ENCODE results near the gene CHORDC1.
"Not testable (repeated sequence)": the region's sequence is repeated elsewhere in the genome, so short reads cannot be mapped to it uniquely, and the experiment has no call there.

Gene CHORDC1

GRCh38 chr11:90204407-90204806 is 18.4 kb downstream of the CHORDC1 start:
- peaks cover 70% of the 10 kb centered on the region for H3K36me3 Mint-ChIP-seq (ENCODE audit: insufficient read depth)
- peak overlapping the region in 1 of 2 donors; percentile 35 for H3K27ac Mint-ChIP-seq
- peaks cover 3 to 19% of the 10 kb centered on the region in 2 donors for H3K4me1 Mint-ChIP-seq (ENCODE audit: low read depth in 2 of 2)
- H3K4me3 Mint-ChIP-seq, result no peak overlapping the region
- DNase-seq (no peak), ATAC-seq (replicated peaks) (no peak)
- H3K9me3 Mint-ChIP-seq, result no peaks in the 10 kb centered on the region
- no peaks in the 10 kb centered on the region for H3K27me3 Mint-ChIP-seq

GRCh38 chr11:90202342-90202741 is 20.5 kb downstream of the CHORDC1 start:
- Mint-ChIP-seq H3K36me3 (ENCODE audit: insufficient read depth) (peaks cover 64% of the 10 kb centered on the region), H3K4me3 (no peak overlapping the region), H3K27me3 (no peaks in the 10 kb centered on the region), H3K9me3 (no peaks in the 10 kb centered on the region), H3K27ac (peak overlapping the region in 1 of 2 donors; percentile 36), H3K4me1 (ENCODE audit: low read depth in 2 of 2) (peaks cover 3 to 9% of the 10 kb centered on the region in 2 donors)
- no peak for DNase-seq
- ATAC-seq (replicated peaks), result no peak

GRCh38 chr11:90197377-90197776 is 25.5 kb downstream of the CHORDC1 start:
- DNase-seq (no peak), ATAC-seq (replicated peaks) (no peak)
- H3K9me3 Mint-ChIP-seq, result no peaks in the 10 kb centered on the region
- peaks cover 0 to 9% of the 10 kb centered on the region in 2 donors for H3K4me1 Mint-ChIP-seq (ENCODE audit: low read depth in 2 of 2)
- peaks cover 28% of the 10 kb centered on the region for H3K36me3 Mint-ChIP-seq (ENCODE audit: insufficient read depth)
- no peak overlapping the region for H3K4me3 Mint-ChIP-seq
- H3K27me3 Mint-ChIP-seq, result no peaks in the 10 kb centered on the region
- H3K27ac Mint-ChIP-seq, result peak overlapping the region in 1 of 2 donors; percentile 8

GRCh38 chr11:90192869-90193582 is 29.8 kb downstream of the CHORDC1 start:
- H3K9me3 Mint-ChIP-seq, result no peaks in the 10 kb centered on the region
- no peaks in the 10 kb centered on the region for H3K36me3 Mint-ChIP-seq (ENCODE audit: insufficient read depth)
- no peak overlapping the region for H3K27ac Mint-ChIP-seq
- no peak overlapping the region for H3K4me3 Mint-ChIP-seq
- H3K4me1 Mint-ChIP-seq (ENCODE audit: low read depth in 2 of 2), result peaks cover 0 to 5% of the 10 kb centered on the region in 2 donors
- ATAC-seq (replicated peaks) (no peak), DNase-seq (no peak)
- no peaks in the 10 kb centered on the region for H3K27me3 Mint-ChIP-seq

GRCh38 chr11:90189011-90189410 is 33.8 kb downstream of the CHORDC1 start:
- Mint-ChIP-seq H3K4me3 (no peak overlapping the region), H3K27me3 (no peaks in the 10 kb centered on the region), H3K36me3 (ENCODE audit: insufficient read depth) (no peaks in the 10 kb centered on the region), H3K9me3 (no peaks in the 10 kb centered on the region), H3K4me1 (ENCODE audit: low read depth in 2 of 2) (no peaks in the 10 kb centered on the region), H3K27ac (no peak overlapping the region)
- ATAC-seq (replicated peaks) (no peak), DNase-seq (no peak)

- DNase-seq, result no peak
- no peak for ATAC-seq (replicated peaks)
- Mint-ChIP-seq H3K4me1 (ENCODE audit: low read depth in 2 of 2) (no peaks in the 10 kb centered on the region), H3K27ac (no peak overlapping the region), H3K4me3 (no peak overlapping the region), H3K27me3 (no peaks in the 10 kb centered on the region), H3K9me3 (no peaks in the 10 kb centered on the region), H3K36me3 (ENCODE audit: insufficient read depth) (no peaks in the 10 kb centered on the region)
Measured at GRCh38 chr11:90187839-90188238, 35.0 kb downstream of the CHORDC1 start.

GRCh38 chr11:90179923-90180322 is 42.9 kb downstream of the CHORDC1 start:
- DNase-seq (no peak), ATAC-seq (replicated peaks) (no peak)
- H3K4me3 Mint-ChIP-seq, result no peak overlapping the region
- H3K9me3 Mint-ChIP-seq, result no peaks in the 10 kb centered on the region
- no peak overlapping the region for H3K27ac Mint-ChIP-seq
- H3K4me1 Mint-ChIP-seq (ENCODE audit: low read depth in 2 of 2), result no peaks in the 10 kb centered on the region
- H3K36me3 Mint-ChIP-seq (ENCODE audit: insufficient read depth), result no peaks in the 10 kb centered on the region
- peaks cover 0 to 15% of the 10 kb centered on the region in 2 donors for H3K27me3 Mint-ChIP-seq

- no peaks in the 10 kb centered on the region for H3K4me1 Mint-ChIP-seq (ENCODE audit: low read depth in 2 of 2)
- no peak overlapping the region for H3K27ac Mint-ChIP-seq
- no peaks in the 10 kb centered on the region for H3K36me3 Mint-ChIP-seq (ENCODE audit: insufficient read depth)
- DNase-seq (no peak), ATAC-seq (replicated peaks) (no peak)
- peaks cover 0 to 15% of the 10 kb centered on the region in 2 donors for H3K27me3 Mint-ChIP-seq
- H3K4me3 Mint-ChIP-seq, result no peak overlapping the region
- H3K9me3 Mint-ChIP-seq, result no peaks in the 10 kb centered on the region
Measured at GRCh38 chr11:90178751-90179150, 44.1 kb downstream of the CHORDC1 start.

- Mint-ChIP-seq H3K9me3 (no peaks in the 10 kb centered on the region), H3K4me3 (no peak overlapping the region), H3K36me3 (ENCODE audit: insufficient read depth) (no peaks in the 10 kb centered on the region), H3K4me1 (ENCODE audit: low read depth in 2 of 2) (no peaks in the 10 kb centered on the region), H3K27me3 (peaks cover 8 to 26% of the 10 kb centered on the region in 2 donors), H3K27ac (no peak overlapping the region)
- DNase-seq, result no peak
- no peak for ATAC-seq (replicated peaks)
Measured at GRCh38 chr11:90176069-90176468, 46.8 kb downstream of the CHORDC1 start.

GRCh38 chr11:90171359-90171758 is 51.5 kb downstream of the CHORDC1 start:
- ATAC-seq (replicated peaks) (no peak), DNase-seq (no peak)
- Mint-ChIP-seq H3K36me3 (ENCODE audit: insufficient read depth) (no peaks in the 10 kb centered on the region), H3K4me3 (no peak overlapping the region), H3K9me3 (no peaks in the 10 kb centered on the region), H3K27me3 (peaks cover 11 to 13% of the 10 kb centered on the region in 2 donors), H3K27ac (no peak overlapping the region), H3K4me1 (ENCODE audit: low read depth in 2 of 2) (no peaks in the 10 kb centered on the region)

- Mint-ChIP-seq H3K9me3 (no peaks in the 10 kb centered on the region), H3K36me3 (ENCODE audit: insufficient read depth) (no peaks in the 10 kb centered on the region), H3K27ac (no peak overlapping the region), H3K4me1 (ENCODE audit: low read depth in 2 of 2) (no peaks in the 10 kb centered on the region), H3K27me3 (peaks cover 13 to 20% of the 10 kb centered on the region in 2 donors), H3K4me3 (no peak overlapping the region)
- DNase-seq (no peak), ATAC-seq (replicated peaks) (no peak)
Measured at GRCh38 chr11:90168571-90168970, 54.3 kb downstream of the CHORDC1 start.

GRCh38 chr11:90167704-90168103 is 55.1 kb downstream of the CHORDC1 start:
- H3K9me3 Mint-ChIP-seq; H3K36me3 Mint-ChIP-seq (ENCODE audit: insufficient read depth); ATAC-seq (replicated peaks); H3K4me1 Mint-ChIP-seq (ENCODE audit: low read depth in 2 of 2); H3K27ac Mint-ChIP-seq; DNase-seq; H3K4me3 Mint-ChIP-seq: not testable (repeated sequence)
- H3K27me3 Mint-ChIP-seq, result peaks cover 13 to 20% of the 10 kb centered on the region in 2 donors

- not testable (repeated sequence) for H3K4me1 Mint-ChIP-seq (ENCODE audit: low read depth in 2 of 2); H3K36me3 Mint-ChIP-seq (ENCODE audit: insufficient read depth); DNase-seq; ATAC-seq (replicated peaks); H3K4me3 Mint-ChIP-seq; H3K27ac Mint-ChIP-seq; H3K9me3 Mint-ChIP-seq
- H3K27me3 Mint-ChIP-seq, result peaks cover 13 to 19% of the 10 kb centered on the region in 2 donors
Measured at GRCh38 chr11:90166982-90167573, 55.8 kb downstream of the CHORDC1 start.
